ENCODE data around the gene UNC5B. TPM values are rescaled to one million over a fixed set of nuclear protein-coding genes. Genes with fewer than 3 reads are reported as not detected.

UNC5B gene
- total RNA-seq, 1 experiment from 2014 or later, result 0.71 TPM

- DNase-seq (ENCODE audit: low read depth in 1 of 2, low spot score in 2 of 2), result no peak
- H3K27me3 ChIP-seq (replicated peaks), result peaks cover 7% of the 10 kb centered on the region
- H3K9me3 ChIP-seq (replicated peaks), result no peaks in the 10 kb centered on the region
- no peak overlapping the region for H3K27ac ChIP-seq
- H3K4me1 ChIP-seq (replicated peaks), result peaks cover 18% of the 10 kb centered on the region
- no peaks in the 10 kb centered on the region for H3K36me3 ChIP-seq
- H3K4me3 ChIP-seq, result no peak overlapping the region
Observed at GRCh38 chr10:71221586-71222202, 9.3 kb downstream of the UNC5B start.

GRCh38 chr10:71222601-71223346, 10.4 kb downstream of the UNC5B start:
- peaks cover 9% of the 10 kb centered on the region for H3K4me1 ChIP-seq (replicated peaks)
- H3K27me3 ChIP-seq (replicated peaks), result no peaks in the 10 kb centered on the region; the same call in 1 of the 2 replicates
- H3K27ac ChIP-seq, result no peak overlapping the region
- DNase-seq (ENCODE audit: low read depth in 1 of 2, low spot score in 2 of 2), result no peak
- H3K4me3 ChIP-seq, result no peak overlapping the region
- no peaks in the 10 kb centered on the region for H3K36me3 ChIP-seq
- no peaks in the 10 kb centered on the region for H3K9me3 ChIP-seq (replicated peaks)

- Histone ChIP-seq H3K36me3 (no peaks in the 10 kb centered on the region), H3K27me3 (replicated peaks) (no peaks in the 10 kb centered on the region; the same call in 1 of the 2 replicates), H3K27ac (no peak overlapping the region), H3K9me3 (replicated peaks) (no peaks in the 10 kb centered on the region), H3K4me3 (no peak overlapping the region), H3K4me1 (replicated peaks) (peaks cover 3% of the 10 kb centered on the region)
- no peak for DNase-seq (ENCODE audit: low read depth in 1 of 2, low spot score in 2 of 2)
Observed at GRCh38 chr10:71223347-71224058, 11.1 kb downstream of the UNC5B start.

- no peak overlapping the region for H3K27ac ChIP-seq
- no peaks in the 10 kb centered on the region for H3K9me3 ChIP-seq (replicated peaks)
- no peaks in the 10 kb centered on the region; the same call in 1 of the 2 replicates for H3K27me3 ChIP-seq (replicated peaks)
- no peak overlapping the region for H3K4me3 ChIP-seq
- DNase-seq (ENCODE audit: low read depth in 1 of 2, low spot score in 2 of 2), result no peak
- H3K36me3 ChIP-seq, result no peaks in the 10 kb centered on the region
- H3K4me1 ChIP-seq (replicated peaks), result peaks cover 8% of the 10 kb centered on the region
Observed at GRCh38 chr10:71225291-71226058, 13.1 kb downstream of the UNC5B start.

- Histone ChIP-seq H3K27me3 (replicated peaks) (no peaks in the 10 kb centered on the region; the same call in 1 of the 2 replicates), H3K27ac (no peak overlapping the region), H3K4me1 (replicated peaks) (peaks cover 16% of the 10 kb centered on the region), H3K9me3 (replicated peaks) (no peaks in the 10 kb centered on the region), H3K36me3 (no peaks in the 10 kb centered on the region), H3K4me3 (no peak overlapping the region)
- DNase-seq (ENCODE audit: low read depth in 1 of 2, low spot score in 2 of 2), result no peak
Observed at GRCh38 chr10:71228875-71229675, 16.7 kb downstream of the UNC5B start.

- no peaks in the 10 kb centered on the region for H3K36me3 ChIP-seq
- peaks cover 16% of the 10 kb centered on the region for H3K4me1 ChIP-seq (replicated peaks)
- no peaks in the 10 kb centered on the region; the same call in 1 of the 2 replicates for H3K27me3 ChIP-seq (replicated peaks)
- no peak overlapping the region for H3K4me3 ChIP-seq
- no peak for DNase-seq (ENCODE audit: low read depth in 1 of 2, low spot score in 2 of 2)
- no peaks in the 10 kb centered on the region for H3K9me3 ChIP-seq (replicated peaks)
- no peak overlapping the region for H3K27ac ChIP-seq
Observed at GRCh38 chr10:71229726-71230655, 17.6 kb downstream of the UNC5B start.

GRCh38 chr10:71230656-71231025, 18.3 kb downstream of the UNC5B start:
- H3K27me3 ChIP-seq (replicated peaks), result no peaks in the 10 kb centered on the region; the same call in 1 of the 2 replicates
- no peaks in the 10 kb centered on the region for H3K9me3 ChIP-seq (replicated peaks)
- no peak overlapping the region for H3K27ac ChIP-seq
- H3K4me3 ChIP-seq, result no peak overlapping the region
- no peaks in the 10 kb centered on the region for H3K36me3 ChIP-seq
- peak; percentile 46 to 63 for DNase-seq (ENCODE audit: low read depth in 1 of 2, low spot score in 2 of 2)
- peaks cover 22% of the 10 kb centered on the region for H3K4me1 ChIP-seq (replicated peaks)

- no peak for DNase-seq (ENCODE audit: low read depth in 1 of 2, low spot score in 2 of 2)
- Histone ChIP-seq H3K4me3 (no peak overlapping the region), H3K27ac (no peak overlapping the region), H3K36me3 (no peaks in the 10 kb centered on the region), H3K4me1 (replicated peaks) (peaks cover 22% of the 10 kb centered on the region), H3K9me3 (replicated peaks) (no peaks in the 10 kb centered on the region), H3K27me3 (replicated peaks) (no peaks in the 10 kb centered on the region; the same call in 1 of the 2 replicates)
Observed at GRCh38 chr10:71231206-71231605, 18.8 kb downstream of the UNC5B start.

GRCh38 chr10:71232089-71232998, 20.0 kb downstream of the UNC5B start:
- no peaks in the 10 kb centered on the region for H3K27me3 ChIP-seq (replicated peaks)
- H3K36me3 ChIP-seq, result no peaks in the 10 kb centered on the region
- DNase-seq (ENCODE audit: low read depth in 1 of 2, low spot score in 2 of 2), result no peak
- H3K27ac ChIP-seq, result no peak overlapping the region
- no peak overlapping the region for H3K4me3 ChIP-seq
- peaks cover 22% of the 10 kb centered on the region for H3K4me1 ChIP-seq (replicated peaks)
- H3K9me3 ChIP-seq (replicated peaks), result no peaks in the 10 kb centered on the region

GRCh38 chr10:71233482-71233892, 21.1 kb downstream of the UNC5B start:
- no peak overlapping the region for H3K4me3 ChIP-seq
- H3K27ac ChIP-seq, result no peak overlapping the region

More at GRCh38 chr10:71233482-71233892, 21.1 kb downstream of the UNC5B start:
- Histone ChIP-seq H3K27me3 (replicated peaks) (no peaks in the 10 kb centered on the region), H3K9me3 (replicated peaks) (no peaks in the 10 kb centered on the region), H3K4me1 (replicated peaks) (peaks cover 21% of the 10 kb centered on the region), H3K36me3 (no peaks in the 10 kb centered on the region)
- no peak for DNase-seq (ENCODE audit: low read depth in 1 of 2, low spot score in 2 of 2)
